IPS-18c (cell line): ENCODE results near the gene ADCY10.

ENCODE experiments used
- H3K4me3 ChIP-seq: 2 replicates; pipeline ENCODE4 v1.7.0; 2013; ENCODE audit warnings: low read depth, mild to moderate bottlenecking, low read length, moderate library complexity; ENCODE audit not compliant: insufficient read depth
- H3K9me3 ChIP-seq: one replicate; pipeline ENCODE4 v1.6.1; 2013; ENCODE audit warnings: mild to moderate bottlenecking, low read length, moderate library complexity; ENCODE audit not compliant: control insufficient read depth, insufficient read depth

ADCY10 gene

GRCh38 chr1:167805041-167805556 lies 108.8 kb downstream of the ADCY10 start:
- Histone ChIP-seq H3K9me3 (no peaks in the 10 kb centered on the region), H3K4me3 (no peak overlapping the region)

GRCh38 chr1:167803358-167804207 lies 110.4 kb downstream of the ADCY10 start:
- Histone ChIP-seq H3K9me3 (peaks cover 2% of the 10 kb centered on the region), H3K4me3 (no peak overlapping the region)

GRCh38 chr1:167802235-167802634 lies 111.7 kb downstream of the ADCY10 start:
- Histone ChIP-seq H3K9me3 (peaks cover 2% of the 10 kb centered on the region), H3K4me3 (no peak overlapping the region)

GRCh38 chr1:167800251-167800650 lies 113.7 kb downstream of the ADCY10 start:
- no peak overlapping the region for H3K4me3 ChIP-seq
- peaks cover 2% of the 10 kb centered on the region for H3K9me3 ChIP-seq

GRCh38 chr1:167799747-167800146 lies 114.2 kb downstream of the ADCY10 start:
- Histone ChIP-seq H3K9me3 (peaks cover 2% of the 10 kb centered on the region), H3K4me3 (no peak overlapping the region)

GRCh38 chr1:167798952-167799351 lies 115.0 kb downstream of the ADCY10 start:
- Histone ChIP-seq H3K9me3 (peaks cover 2% of the 10 kb centered on the region), H3K4me3 (no peak overlapping the region)

GRCh38 chr1:167797015-167797414 lies 116.9 kb downstream of the ADCY10 start:
- peaks cover 2% of the 10 kb centered on the region for H3K9me3 ChIP-seq
- no peak overlapping the region for H3K4me3 ChIP-seq

- peaks cover 2% of the 10 kb centered on the region for H3K9me3 ChIP-seq
- H3K4me3 ChIP-seq = no peak overlapping the region
Measured at GRCh38 chr1:167795810-167796740, 117.9 kb downstream of the ADCY10 start.

- H3K4me3 ChIP-seq = no peak overlapping the region
Measured at GRCh38 chr1:167794043-167794442, 119.9 kb downstream of the ADCY10 start.

GRCh38 chr1:167792188-167792565 lies 121.8 kb downstream of the ADCY10 start:
- H3K9me3 ChIP-seq = no peaks in the 10 kb centered on the region
- no peak overlapping the region for H3K4me3 ChIP-seq

More at GRCh38 chr1:167794043-167794442, 119.9 kb downstream of the ADCY10 start:
- peaks cover 2% of the 10 kb centered on the region for H3K9me3 ChIP-seq

GRCh38 chr1:167791281-167792187 lies 122.4 kb downstream of the ADCY10 start:
- no peaks in the 10 kb centered on the region for H3K9me3 ChIP-seq
- no peak overlapping the region for H3K4me3 ChIP-seq

- Histone ChIP-seq H3K9me3 (no peaks in the 10 kb centered on the region), H3K4me3 (no peak overlapping the region)
Measured at GRCh38 chr1:167790117-167790516, 123.8 kb downstream of the ADCY10 start.

GRCh38 chr1:167789501-167789900 lies 124.4 kb downstream of the ADCY10 start:
- H3K9me3 ChIP-seq = no peaks in the 10 kb centered on the region

GRCh38 chr1:167786502-167786901 lies 127.4 kb downstream of the ADCY10 start:
- no peaks in the 10 kb centered on the region for H3K9me3 ChIP-seq
- no peak overlapping the region for H3K4me3 ChIP-seq

More at GRCh38 chr1:167789501-167789900, 124.4 kb downstream of the ADCY10 start:
- no peak overlapping the region for H3K4me3 ChIP-seq

GRCh38 chr1:167784876-167785550 lies 128.9 kb downstream of the ADCY10 start:
- H3K4me3 ChIP-seq = no peak overlapping the region
- no peaks in the 10 kb centered on the region for H3K9me3 ChIP-seq

- Histone ChIP-seq H3K4me3 (no peak overlapping the region), H3K9me3 (no peaks in the 10 kb centered on the region)
Measured at GRCh38 chr1:167782946-167783345, 131.0 kb downstream of the ADCY10 start.
